Activated T-helper 17 cell treated with anti-CD3 and anti-CD28 coated beads, Interleukin-2, amount 50 U/mL, for 72 hours (primary cell): ENCODE results near the gene OR10P1. TPM values are rescaled to one million over a fixed set of nuclear protein-coding genes. Genes with fewer than 3 reads are reported as not detected.

Experiments
- ATAC-seq: fragments of 150-1000 bp; cut with Tn5 transposase; replicated peaks from 2 replicates; pipeline ENCODE4 v1.10.0; 2021; ENCODE audit warnings: mild to moderate bottlenecking, moderate library complexity
- H3K27ac Mint-ChIP-seq: one replicate; pipeline ENCODE4 v1.8.0; 2022; ENCODE audit warnings: mixed read lengths
- H3K27me3 Mint-ChIP-seq: one replicate; pipeline ENCODE4 v1.8.0; 2022; ENCODE audit warnings: mixed read lengths
- H3K36me3 Mint-ChIP-seq: one replicate; pipeline ENCODE4 v1.8.0; 2022; ENCODE audit warnings: low read depth, mild to moderate bottlenecking, mixed read lengths
- H3K4me1 Mint-ChIP-seq: one replicate; pipeline ENCODE4 v1.8.0; 2022; ENCODE audit warnings: mixed read lengths
- H3K4me3 Mint-ChIP-seq: one replicate; pipeline ENCODE4 v1.8.0; 2022; ENCODE audit warnings: mild to moderate bottlenecking, mixed read lengths
- H3K9me3 Mint-ChIP-seq: one replicate; pipeline ENCODE4 v1.8.0; 2022; ENCODE audit warnings: mixed read lengths
- total RNA-seq, 2 donors: library from RNA; stranded (reverse); gene quantifications; one replicate each; pipeline ENCODE4 v1.2.3, GENCODE V29; 2022

OR10P1 gene
- total RNA-seq, 2 donors from 2014 or later = not detected

GRCh38 chr12:55685671-55686070 is 49.0 kb downstream of the OR10P1 start:
- Mint-ChIP-seq H3K27me3 (peaks cover 17% of the 10 kb centered on the region), H3K27ac (no peak overlapping the region), H3K36me3 (no peaks in the 10 kb centered on the region), H3K4me3 (no peak overlapping the region), H3K9me3 (no peaks in the 10 kb centered on the region), H3K4me1 (peaks cover 8% of the 10 kb centered on the region)
- ATAC-seq = no peak

GRCh38 chr12:55686366-55687010 is 49.8 kb downstream of the OR10P1 start:
- Mint-ChIP-seq H3K4me1 (peaks cover under 1% of the 10 kb centered on the region), H3K27ac (no peak overlapping the region), H3K27me3 (peaks cover 9% of the 10 kb centered on the region), H3K9me3 (no peaks in the 10 kb centered on the region), H3K36me3 (no peaks in the 10 kb centered on the region), H3K4me3 (no peak overlapping the region)
- ATAC-seq = no peak

Other genes with a start within 250 kb of the OR10P1 start
- not detected for gene OR6C65, start 236.4 kb upstream of the OR10P1 start, total RNA-seq
- not detected for gene OR6C76, start 210.6 kb upstream of the OR10P1 start, total RNA-seq
- not detected for gene OR6C2, start 192.8 kb upstream of the OR10P1 start, total RNA-seq
- gene OR6C70, start 166.8 kb upstream of the OR10P1 start, total RNA-seq = not detected
- not detected for gene OR6C68, start 144.5 kb upstream of the OR10P1 start, total RNA-seq
- gene OR6C4, start 87.3 kb upstream of the OR10P1 start, total RNA-seq = not detected
- gene OR2AP1, start 64.4 kb upstream of the OR10P1 start, total RNA-seq = under 1 TPM in 1 of 2 donors, not detected in 1; 0.15 TPM
- 1 to 10 TPM; 3.2 to 8.7 TPM for gene ITGA7, start 71.0 kb downstream of the OR10P1 start, total RNA-seq
- 100 to 1,000 TPM; 104 to 118 TPM for gene BLOC1S1, start 79.2 kb downstream of the OR10P1 start, total RNA-seq
- gene RDH5, start 83.5 kb downstream of the OR10P1 start, total RNA-seq = 10 to 100 TPM; 13.0 to 13.5 TPM
- 100 to 1,000 TPM; 211 to 237 TPM for gene CD63, start 92.1 kb downstream of the OR10P1 start, total RNA-seq
- gene GDF11, start 106.2 kb downstream of the OR10P1 start, total RNA-seq = 10 to 100 TPM in 1 of 2 donors, 1 to 10 TPM in 1; 7.4 to 14.1 TPM
- gene SARNP, start 180.8 kb downstream of the OR10P1 start, total RNA-seq = 100 to 1,000 TPM in 1 of 2 donors, 10 to 100 TPM in 1; 63.6 to 103 TPM
- 10 to 100 TPM; 26.5 to 40.2 TPM for gene ORMDL2, start 181.1 kb downstream of the OR10P1 start, total RNA-seq
- 10 to 100 TPM; 30.7 to 33.0 TPM for gene DNAJC14, start 192.7 kb downstream of the OR10P1 start, total RNA-seq
- not detected for gene MMP19, start 206.0 kb downstream of the OR10P1 start, total RNA-seq